Stimulated activated CD4-positive, alpha-beta T cell treated with anti-CD3 and anti-CD28 coated beads, Interleukin-1b, Interleukin-23, amount 100 ng/mL, for 1 hour (primary cell): ENCODE measurements around the gene ZNHIT1.

Experiments
- DNase-seq, 2 donors: peaks; one replicate each; pipeline ENCODE4 v3.0.0-alpha.2; 2020; ENCODE audit warnings: low read depth in 2 of 2

ZNHIT1 gene

GRCh38 chr7:101218236-101219125 is 516 bp downstream of the ZNHIT1 start:
- no peak for DNase-seq

- DNase-seq = no peak
Measured at GRCh38 chr7:101220295-101220694, 2.3 kb downstream of the ZNHIT1 start.

GRCh38 chr7:101222275-101222830 is 4.4 kb downstream of the ZNHIT1 start:
- DNase-seq = no peak

- no peak for DNase-seq
Measured at GRCh38 chr7:101223528-101223927, 5.6 kb downstream of the ZNHIT1 start.

GRCh38 chr7:101225650-101226049 is 7.7 kb downstream of the ZNHIT1 start:
- DNase-seq = no peak

- DNase-seq = no peak
Measured at GRCh38 chr7:101226721-101227120, 8.8 kb downstream of the ZNHIT1 start.

- DNase-seq = no peak
Measured at GRCh38 chr7:101231644-101232043, 13.7 kb downstream of the ZNHIT1 start.

GRCh38 chr7:101232141-101232850 is 14.3 kb downstream of the ZNHIT1 start:
- DNase-seq = no peak

GRCh38 chr7:101233907-101234547 is 16.1 kb downstream of the ZNHIT1 start:
- no peak for DNase-seq

GRCh38 chr7:101234636-101235035 is 16.7 kb downstream of the ZNHIT1 start:
- DNase-seq = no peak

- no peak for DNase-seq
Measured at GRCh38 chr7:101235050-101235449, 17.1 kb downstream of the ZNHIT1 start.

- no peak for DNase-seq
Measured at GRCh38 chr7:101235522-101235921, 17.6 kb downstream of the ZNHIT1 start.

GRCh38 chr7:101236292-101236835 is 18.4 kb downstream of the ZNHIT1 start:
- DNase-seq = no peak

- no peak for DNase-seq
Measured at GRCh38 chr7:101237206-101238067, 19.5 kb downstream of the ZNHIT1 start, which contains the start of gene CLDN15. Gene CLDN15, minus strand, starts transcription at chr7:101237802. Its CDS starts 221 bp downstream, at chr7:101237581.

GRCh38 chr7:101238226-101239182 is 20.5 kb downstream of the ZNHIT1 start:
- DNase-seq = no peak

GRCh38 chr7:101239191-101239950 is 21.4 kb downstream of the ZNHIT1 start:
- no peak for DNase-seq

- DNase-seq = no peak
Measured at GRCh38 chr7:101239951-101240220, 21.9 kb downstream of the ZNHIT1 start.

GRCh38 chr7:101240226-101241014 is 22.5 kb downstream of the ZNHIT1 start:
- DNase-seq = no peak
